ENCODE results near the gene FES.

- TF ChIP-seq CTBP1 (IDR thresholded peaks at IDR 0.05; ENCODE audit: borderline replicate concordance): no peak
- no peak for TF ChIP-seq L3MBTL2 (conservative IDR thresholded peaks at IDR 0.05)
- TF ChIP-seq ELF4 (IDR thresholded peaks at IDR 0.05): no peak
- no peak for TF ChIP-seq SUZ12 (IDR thresholded peaks at IDR 0.05)
These were observed 17.1 kb downstream of the FES start for GRCh38 chr15:90901175-90902039.

Data from HEK293T (cell line).